ENCODE data around the gene RAN. TPM values are rescaled to one million over a fixed set of nuclear protein-coding genes. Genes with fewer than 3 reads are reported as not detected.

The RAN gene
- 460 and 522 TPM in 2 replicates for total RNA-seq

GRCh38 chr12:130871286-130872178, at the start of gene RAN:
RAN (plus strand) TSS chr12:130872066; CDS start chr12:130872594, 528 bp downstream.

DNA sequence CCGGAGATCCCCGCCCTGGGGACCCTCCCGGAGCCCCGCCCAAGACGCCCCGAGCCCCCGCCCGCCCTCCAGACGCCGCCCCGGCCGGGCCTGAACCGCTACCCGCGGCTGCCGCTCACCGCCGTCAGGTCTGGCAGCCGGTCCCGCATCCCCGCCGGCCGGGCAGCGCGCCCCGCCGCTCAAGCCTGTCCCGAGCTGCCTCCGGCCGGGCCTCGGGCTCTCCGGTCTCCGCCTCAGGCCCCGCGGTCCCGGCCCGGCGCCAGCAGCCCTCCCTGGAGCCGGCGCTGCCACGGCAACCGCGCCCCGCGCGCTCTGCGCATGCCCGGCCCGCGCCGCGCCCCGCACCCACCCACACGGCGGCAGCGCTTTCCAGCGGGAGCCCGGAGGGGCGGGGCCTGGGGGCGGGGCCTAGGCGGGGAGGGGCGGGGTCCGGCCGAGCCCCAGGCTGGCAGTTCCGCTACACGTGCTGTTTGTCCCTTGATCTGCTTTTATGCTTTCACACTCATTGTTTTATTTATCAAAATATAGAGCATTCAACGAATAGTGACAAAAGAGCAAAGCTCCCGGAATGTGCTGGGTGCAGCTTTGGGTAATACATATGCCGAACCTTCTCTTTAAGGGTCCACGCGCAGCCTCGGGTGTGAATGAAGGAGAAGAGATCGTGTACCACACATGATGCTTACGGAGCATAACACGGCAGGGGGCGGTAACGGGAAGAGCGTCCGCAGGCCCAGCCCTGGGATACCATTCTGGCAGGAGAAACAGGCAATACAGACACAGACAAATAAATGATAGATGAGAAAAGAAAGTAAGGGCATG, 32.7 kb upstream of the RAN start, which contains the start of gene STX2:
STX2 (minus strand) TSS at position 300 of the 819 bp plus-strand sequence; CDS start at position 149, 151 bp downstream.

Other genes starting within 250 kb of the RAN start
- gene RIMBP2, start 155.8 kb upstream of the RAN start, total RNA-seq, result not detected in 2 replicates
- 32.3 and 48.2 TPM in 2 replicates for gene STX2, start 32.8 kb upstream of the RAN start, total RNA-seq
- not detected in 2 replicates for gene ADGRD1, start 81.8 kb downstream of the RAN start, total RNA-seq